Measurements from ENCODE around the gene TNFRSF6B.
"Not testable (repeated sequence)": the region's sequence is repeated elsewhere in the genome, so short reads cannot be mapped to it uniquely, and the experiment has no call there.

TNFRSF6B gene

GRCh38 chr20:63718996-63719395 is 22.5 kb downstream of the TNFRSF6B start:
- Histone ChIP-seq H3K4me3 (ENCODE audit: low read length in 2 of 2) (no peak overlapping the region), H3K27ac (ENCODE audit: low read length) (no peak overlapping the region), H3K36me3 (ENCODE audit: control insufficient read depth in 2 of 2, insufficient read depth in 2 of 2, low read length in 2 of 2) (peaks cover 7 to 23% of the 10 kb centered on the region in 2 donors), H3K4me1 (ENCODE audit: control insufficient read depth, insufficient read depth, low read length) (no peaks in the 10 kb centered on the region), H3K9me3 (ENCODE audit: control insufficient read depth in 2 of 2, low read length in 2 of 2) (peaks cover 4 to 6% of the 10 kb centered on the region in 2 donors), H3K27me3 (ENCODE audit: control insufficient read depth in 1 of 2, insufficient read depth in 2 of 2, low read length in 2 of 2) (no peaks in the 10 kb centered on the region), H3K9ac (ENCODE audit: low read length in 2 of 2) (no peak overlapping the region)

GRCh38 chr20:63722967-63723622 is 26.6 kb downstream of the TNFRSF6B start:
- peaks cover 7 to 16% of the 10 kb centered on the region in 2 donors for H3K36me3 ChIP-seq (ENCODE audit: control insufficient read depth in 2 of 2, insufficient read depth in 2 of 2, low read length in 2 of 2)
- H3K27ac ChIP-seq (ENCODE audit: low read length): not testable (repeated sequence)

DNA sequence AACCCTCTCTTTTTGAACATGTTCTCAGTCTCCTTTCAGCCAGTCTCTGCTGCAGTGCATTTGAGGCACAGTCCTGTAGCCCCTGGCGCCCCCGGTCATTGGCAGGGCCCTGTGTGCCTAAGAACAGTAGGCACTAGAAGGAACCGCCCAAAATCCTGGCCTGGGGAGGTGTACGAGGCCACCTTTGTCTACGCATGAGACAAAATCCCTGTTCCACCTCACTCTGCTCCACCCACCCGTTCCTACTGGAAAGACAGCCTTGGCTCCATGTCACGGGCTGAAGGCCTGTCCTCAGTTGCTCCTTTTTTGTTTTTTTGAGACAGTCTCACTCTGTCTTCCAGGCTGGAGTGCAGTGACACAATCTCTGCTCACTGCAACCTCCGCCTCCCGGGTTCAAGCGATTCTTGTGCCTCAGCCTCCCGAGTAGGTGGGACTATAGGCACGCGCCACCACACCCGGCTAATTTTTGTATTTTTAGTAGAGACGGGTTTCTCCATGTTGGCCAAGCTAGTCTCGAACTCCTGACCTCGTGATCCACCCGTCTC is 33.8 kb downstream of the TNFRSF6B start:
- H3K36me3 ChIP-seq (ENCODE audit: control insufficient read depth in 2 of 2, insufficient read depth in 2 of 2, low read length in 2 of 2): peaks cover 9 to 17% of the 10 kb centered on the region in 2 donors
- H3K9me3 ChIP-seq (ENCODE audit: control insufficient read depth in 2 of 2, low read length in 2 of 2); H3K4me1 ChIP-seq (ENCODE audit: control insufficient read depth, insufficient read depth, low read length); H3K9ac ChIP-seq (ENCODE audit: low read length in 2 of 2); H3K27ac ChIP-seq (ENCODE audit: low read length); H3K4me3 ChIP-seq (ENCODE audit: low read length in 2 of 2); H3K27me3 ChIP-seq (ENCODE audit: control insufficient read depth in 1 of 2, insufficient read depth in 2 of 2, low read length in 2 of 2): not testable (repeated sequence)

More at GRCh38 chr20:63722967-63723622, 26.6 kb downstream of the TNFRSF6B start:
- H3K27me3 ChIP-seq (ENCODE audit: control insufficient read depth in 1 of 2, insufficient read depth in 2 of 2, low read length in 2 of 2); H3K4me3 ChIP-seq (ENCODE audit: low read length in 2 of 2); H3K9me3 ChIP-seq (ENCODE audit: control insufficient read depth in 2 of 2, low read length in 2 of 2); H3K4me1 ChIP-seq (ENCODE audit: control insufficient read depth, insufficient read depth, low read length); H3K9ac ChIP-seq (ENCODE audit: low read length in 2 of 2): not testable (repeated sequence)

DNA sequence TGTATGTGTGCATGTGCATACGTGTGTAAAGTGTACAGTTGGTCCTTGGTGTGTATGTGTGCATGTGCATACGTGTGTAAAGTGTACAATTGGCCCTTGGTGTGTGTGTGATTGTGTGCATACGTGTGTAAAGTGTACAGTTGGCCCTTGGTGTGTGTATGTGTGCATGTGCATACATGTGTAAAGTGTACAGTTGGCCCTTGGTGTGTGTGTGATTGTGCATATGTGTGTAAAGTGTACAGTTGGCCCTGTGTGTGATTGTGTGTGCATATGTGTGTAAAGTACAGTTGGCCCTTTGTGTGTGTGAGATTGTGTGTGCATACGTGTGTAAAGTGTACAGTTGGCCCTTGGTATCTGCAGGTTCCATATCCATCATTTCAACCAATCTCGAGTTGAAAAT is 35.0 kb downstream of the TNFRSF6B start:
- no peaks in the 10 kb centered on the region for H3K9me3 ChIP-seq (ENCODE audit: control insufficient read depth in 2 of 2, low read length in 2 of 2)
- H3K4me1 ChIP-seq (ENCODE audit: control insufficient read depth, insufficient read depth, low read length): no peaks in the 10 kb centered on the region
- no peaks in the 10 kb centered on the region for H3K27me3 ChIP-seq (ENCODE audit: control insufficient read depth in 1 of 2, insufficient read depth in 2 of 2, low read length in 2 of 2)
- no peak overlapping the region for H3K27ac ChIP-seq (ENCODE audit: low read length)
- H3K9ac ChIP-seq (ENCODE audit: low read length in 2 of 2): no peak overlapping the region
- H3K36me3 ChIP-seq (ENCODE audit: control insufficient read depth in 2 of 2, insufficient read depth in 2 of 2, low read length in 2 of 2): peaks cover 9 to 17% of the 10 kb centered on the region in 2 donors
- no peak overlapping the region for H3K4me3 ChIP-seq (ENCODE audit: low read length in 2 of 2)

- Histone ChIP-seq H3K4me1 (ENCODE audit: control insufficient read depth, insufficient read depth, low read length) (no peaks in the 10 kb centered on the region), H3K9ac (ENCODE audit: low read length in 2 of 2) (no peak overlapping the region), H3K27me3 (ENCODE audit: control insufficient read depth in 1 of 2, insufficient read depth in 2 of 2, low read length in 2 of 2) (no peaks in the 10 kb centered on the region), H3K4me3 (ENCODE audit: low read length in 2 of 2) (no peak overlapping the region), H3K36me3 (ENCODE audit: control insufficient read depth in 2 of 2, insufficient read depth in 2 of 2, low read length in 2 of 2) (peaks cover 9 to 17% of the 10 kb centered on the region in 2 donors), H3K9me3 (ENCODE audit: control insufficient read depth in 2 of 2, low read length in 2 of 2) (no peaks in the 10 kb centered on the region), H3K27ac (ENCODE audit: low read length) (no peak overlapping the region)
Measured at GRCh38 chr20:63732118-63733095, 36.0 kb downstream of the TNFRSF6B start.

DNA sequence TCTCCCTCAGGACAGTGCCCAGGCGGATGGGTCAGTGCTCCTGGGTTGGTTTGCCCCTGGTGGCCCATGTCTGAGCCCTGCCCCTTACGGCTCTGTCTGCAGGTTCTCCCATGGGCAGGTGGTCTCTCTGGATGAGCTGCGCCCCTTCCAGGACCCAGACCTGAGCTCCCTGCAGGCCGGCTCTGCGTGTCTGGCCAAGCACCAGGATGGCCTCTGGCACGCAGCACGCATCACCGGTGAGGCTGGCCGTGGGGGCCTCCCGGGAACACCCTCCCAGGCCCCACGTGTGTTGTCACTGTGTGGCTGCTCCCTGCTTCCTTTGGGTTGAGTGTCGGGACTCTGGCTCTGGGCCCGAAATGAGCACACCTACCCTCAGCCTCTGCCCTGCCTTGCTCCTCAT is 36.7 kb downstream of the TNFRSF6B start:
- Histone ChIP-seq H3K9me3 (ENCODE audit: control insufficient read depth in 2 of 2, low read length in 2 of 2) (no peaks in the 10 kb centered on the region), H3K36me3 (ENCODE audit: control insufficient read depth in 2 of 2, insufficient read depth in 2 of 2, low read length in 2 of 2) (peaks cover 9 to 17% of the 10 kb centered on the region in 2 donors), H3K27ac (ENCODE audit: low read length) (no peak overlapping the region), H3K4me3 (ENCODE audit: low read length in 2 of 2) (no peak overlapping the region), H3K9ac (ENCODE audit: low read length in 2 of 2) (no peak overlapping the region), H3K4me1 (ENCODE audit: control insufficient read depth, insufficient read depth, low read length) (peaks cover 1% of the 10 kb centered on the region), H3K27me3 (ENCODE audit: control insufficient read depth in 1 of 2, insufficient read depth in 2 of 2, low read length in 2 of 2) (no peaks in the 10 kb centered on the region)

GRCh38 chr20:63733579-63734081 is 37.2 kb downstream of the TNFRSF6B start:
- no peaks in the 10 kb centered on the region for H3K9me3 ChIP-seq (ENCODE audit: control insufficient read depth in 2 of 2, low read length in 2 of 2)
- H3K4me1 ChIP-seq (ENCODE audit: control insufficient read depth, insufficient read depth, low read length): peaks cover 6% of the 10 kb centered on the region
- no peaks in the 10 kb centered on the region for H3K27me3 ChIP-seq (ENCODE audit: control insufficient read depth in 1 of 2, insufficient read depth in 2 of 2, low read length in 2 of 2)

GRCh38 chr20:63734111-63734945 is 37.9 kb downstream of the TNFRSF6B start:
- no peak overlapping the region for H3K27ac ChIP-seq (ENCODE audit: low read length)
- H3K9me3 ChIP-seq (ENCODE audit: control insufficient read depth in 2 of 2, low read length in 2 of 2): no peaks in the 10 kb centered on the region
- H3K4me1 ChIP-seq (ENCODE audit: control insufficient read depth, insufficient read depth, low read length): peaks cover 13% of the 10 kb centered on the region
- peaks cover 9 to 17% of the 10 kb centered on the region in 2 donors for H3K36me3 ChIP-seq (ENCODE audit: control insufficient read depth in 2 of 2, insufficient read depth in 2 of 2, low read length in 2 of 2)
- no peak overlapping the region for H3K4me3 ChIP-seq (ENCODE audit: low read length in 2 of 2)
- H3K9ac ChIP-seq (ENCODE audit: low read length in 2 of 2): no peak overlapping the region
- no peaks in the 10 kb centered on the region for H3K27me3 ChIP-seq (ENCODE audit: control insufficient read depth in 1 of 2, insufficient read depth in 2 of 2, low read length in 2 of 2)

More at GRCh38 chr20:63733579-63734081, 37.2 kb downstream of the TNFRSF6B start:
- no peak overlapping the region for H3K9ac ChIP-seq (ENCODE audit: low read length in 2 of 2)
- no peak overlapping the region for H3K4me3 ChIP-seq (ENCODE audit: low read length in 2 of 2)
- no peak overlapping the region for H3K27ac ChIP-seq (ENCODE audit: low read length)
- peaks cover 9 to 17% of the 10 kb centered on the region in 2 donors for H3K36me3 ChIP-seq (ENCODE audit: control insufficient read depth in 2 of 2, insufficient read depth in 2 of 2, low read length in 2 of 2)

GRCh38 chr20:63734946-63735858 is 38.8 kb downstream of the TNFRSF6B start:
- H3K36me3 ChIP-seq (ENCODE audit: control insufficient read depth in 2 of 2, insufficient read depth in 2 of 2, low read length in 2 of 2): peaks cover 9 to 17% of the 10 kb centered on the region in 2 donors
- no peaks in the 10 kb centered on the region for H3K27me3 ChIP-seq (ENCODE audit: control insufficient read depth in 1 of 2, insufficient read depth in 2 of 2, low read length in 2 of 2)
- peaks cover 14% of the 10 kb centered on the region for H3K4me1 ChIP-seq (ENCODE audit: control insufficient read depth, insufficient read depth, low read length)
- H3K4me3 ChIP-seq (ENCODE audit: low read length in 2 of 2): no peak overlapping the region
- no peak overlapping the region for H3K9ac ChIP-seq (ENCODE audit: low read length in 2 of 2)
- no peaks in the 10 kb centered on the region for H3K9me3 ChIP-seq (ENCODE audit: control insufficient read depth in 2 of 2, low read length in 2 of 2)
- H3K27ac ChIP-seq (ENCODE audit: low read length): no peak overlapping the region

Data from stomach smooth muscle (tissue), 2 donors.